Measurements from ENCODE around the gene PRDM16.

DNA sequence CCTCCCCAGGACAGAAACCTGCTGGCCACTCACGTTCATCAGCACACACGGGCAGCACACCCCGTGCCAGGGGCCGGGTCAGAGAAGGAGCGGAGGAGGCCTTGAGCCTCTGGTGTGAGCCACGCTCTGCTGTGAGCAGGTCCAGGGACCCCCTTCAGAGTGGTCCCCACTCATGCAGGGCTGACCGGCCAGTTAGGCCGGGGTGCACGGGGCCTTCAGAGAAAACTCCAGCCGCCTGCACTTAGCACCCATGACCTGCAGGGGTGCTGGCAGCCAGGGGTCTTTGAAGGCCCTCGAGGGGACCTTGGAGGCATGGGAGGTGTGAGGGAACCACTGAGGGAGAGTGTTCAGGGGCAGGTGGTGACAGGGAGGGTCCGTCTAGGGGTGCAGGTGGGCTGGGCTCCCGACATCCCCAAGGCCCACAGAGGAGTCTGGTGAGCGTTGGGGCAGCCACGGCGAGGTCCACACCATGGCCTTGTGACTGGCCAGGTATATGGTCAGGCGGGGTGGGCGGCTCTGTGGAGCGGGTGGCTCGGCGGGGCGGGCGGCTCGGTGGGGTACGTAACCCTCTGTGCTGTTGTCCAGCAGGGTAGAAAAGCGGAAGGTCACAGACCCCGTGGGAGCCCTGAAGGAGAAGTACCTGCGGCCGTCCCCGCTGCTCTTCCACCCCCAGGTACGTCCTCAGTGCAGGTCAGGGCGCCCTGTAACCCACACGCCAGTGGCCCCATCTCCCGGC lies 345.1 kb downstream of the PRDM16 start:
- TF ChIP-seq, protein P1, sequence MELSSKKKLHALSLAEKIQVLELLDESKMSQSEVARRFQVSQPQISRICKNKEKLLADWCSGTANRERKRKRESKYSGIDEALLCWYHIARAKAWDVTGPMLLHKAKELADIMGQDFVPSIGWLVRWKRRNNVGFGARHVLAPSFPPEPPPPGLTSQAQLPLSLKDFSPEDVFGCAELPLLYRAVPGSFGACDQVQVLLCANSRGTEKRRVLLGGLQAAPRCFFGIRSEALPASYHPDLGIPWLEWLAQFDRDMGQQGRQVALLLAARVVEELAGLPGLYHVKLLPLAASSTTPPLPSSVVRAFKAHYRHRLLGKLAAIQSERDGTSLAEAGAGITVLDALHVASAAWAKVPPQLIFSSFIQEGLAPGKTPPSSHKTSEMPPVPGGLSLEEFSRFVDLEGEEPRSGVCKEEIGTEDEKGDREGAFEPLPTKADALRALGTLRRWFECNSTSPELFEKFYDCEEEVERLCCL (CRISPR knock-in tag; IDR thresholded peaks at IDR 0.05; ENCODE audit: borderline replicate concordance): no peak
- TF ChIP-seq, protein P2, sequence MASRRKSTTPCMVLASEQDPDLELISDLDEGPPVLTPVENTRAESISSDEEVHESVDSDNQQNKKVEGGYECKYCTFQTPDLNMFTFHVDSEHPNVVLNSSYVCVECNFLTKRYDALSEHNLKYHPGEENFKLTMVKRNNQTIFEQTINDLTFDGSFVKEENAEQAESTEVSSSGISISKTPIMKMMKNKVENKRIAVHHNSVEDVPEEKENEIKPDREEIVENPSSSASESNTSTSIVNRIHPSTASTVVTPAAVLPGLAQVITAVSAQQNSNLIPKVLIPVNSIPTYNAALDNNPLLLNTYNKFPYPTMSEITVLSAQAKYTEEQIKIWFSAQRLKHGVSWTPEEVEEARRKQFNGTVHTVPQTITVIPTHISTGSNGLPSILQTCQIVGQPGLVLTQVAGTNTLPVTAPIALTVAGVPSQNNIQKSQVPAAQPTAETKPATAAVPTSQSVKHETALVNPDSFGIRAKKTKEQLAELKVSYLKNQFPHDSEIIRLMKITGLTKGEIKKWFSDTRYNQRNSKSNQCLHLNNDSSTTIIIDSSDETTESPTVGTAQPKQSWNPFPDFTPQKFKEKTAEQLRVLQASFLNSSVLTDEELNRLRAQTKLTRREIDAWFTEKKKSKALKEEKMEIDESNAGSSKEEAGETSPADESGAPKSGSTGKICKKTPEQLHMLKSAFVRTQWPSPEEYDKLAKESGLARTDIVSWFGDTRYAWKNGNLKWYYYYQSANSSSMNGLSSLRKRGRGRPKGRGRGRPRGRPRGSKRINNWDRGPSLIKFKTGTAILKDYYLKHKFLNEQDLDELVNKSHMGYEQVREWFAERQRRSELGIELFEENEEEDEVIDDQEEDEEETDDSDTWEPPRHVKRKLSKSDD (CRISPR knock-in tag; IDR thresholded peaks at IDR 0.05; ENCODE audit: low read depth): no peak
- TF ChIP-seq KAT7 (CRISPR knock-in tag; IDR thresholded peaks at IDR 0.05; ENCODE audit: borderline replicate concordance): no peak
- no peak for TF ChIP-seq TRIM24 (CRISPR knock-in tag; IDR thresholded peaks at IDR 0.05)
